WTC11 (cell line): ENCODE measurements around the gene SIK2. TPM values are rescaled to one million over a fixed set of nuclear protein-coding genes. Genes with fewer than 3 reads are reported as not detected.

Source experiments
- ATAC-seq: fragments of 200-7000 bp; cut with Tn5 transposase; 2 replicates; pipeline ENCODE4 v1.10.0; 2021; ENCODE audit warnings: mild to moderate bottlenecking, moderate library complexity
- CTCF ChIA-PET: fragments of 300-600 bp; sonication (Branson Sonifier 250); formaldehyde crosslinking; loops from one replicate; lab custom pipeline; 2021; ENCODE audit warnings: antibody characterized with exemption; lab: Charles Lee
- POLR2A ChIA-PET: fragments of 350-600 bp; sonication (Branson Sonifier 250); formaldehyde crosslinking; loops from one replicate; lab custom pipeline; 2021; ENCODE audit warnings: antibody characterized with exemption; lab: Charles Lee
- DNase-seq: peaks from one replicate; pipeline ENCODE4 v3.0.0; 2021; ENCODE audit warnings: low spot score
- H3K27ac Mint-ChIP-seq: 2 replicates; pipeline ENCODE4 v1.8.0; 2021; ENCODE audit warnings: mixed read lengths
- H3K27me3 Mint-ChIP-seq: 2 replicates; pipeline ENCODE4 v1.8.0; 2021; ENCODE audit warnings: low read depth, mild to moderate bottlenecking, moderate library complexity, mixed read lengths
- H3K36me3 Mint-ChIP-seq: 2 replicates; pipeline ENCODE4 v1.8.0; 2021; ENCODE audit warnings: mixed read lengths
- H3K4me1 Mint-ChIP-seq: 2 replicates; pipeline ENCODE4 v1.8.0; 2022; ENCODE audit warnings: mixed read lengths
- H3K4me3 Mint-ChIP-seq: 2 replicates; pipeline ENCODE4 v1.8.0; 2021; ENCODE audit warnings: mild to moderate bottlenecking, moderate library complexity, mixed read lengths
- H3K9me3 Mint-ChIP-seq: 2 replicates; pipeline ENCODE4 v1.8.0; 2021; ENCODE audit warnings: mixed read lengths
- CBFB ChIP-seq: sonication (generic); formaldehyde crosslinking; IDR thresholded peaks from 2 replicates; pipeline ENCODE4 v1.8.1; 2022; ENCODE audit warnings: mild to moderate bottlenecking, low read depth, missing genetic modification reagents
- ELF4 ChIP-seq: sonication (generic); formaldehyde crosslinking; IDR thresholded peaks from 2 replicates; pipeline ENCODE4 v1.8.1; 2022; ENCODE audit warnings: low read depth, mild to moderate bottlenecking, moderate library complexity, missing genetic modification reagents
- HMGA2 ChIP-seq: fragments of 250-450 bp; sonication (Bioruptor Pico); IDR thresholded peaks from 2 replicates; pipeline ENCODE4 v1.4.0; 2021; ENCODE audit warnings: mild to moderate bottlenecking, moderate library complexity
- NR1H2 ChIP-seq: sonication (generic); formaldehyde crosslinking; IDR thresholded peaks from 2 replicates; pipeline ENCODE4 v1.9.0; 2021; ENCODE audit warnings: mild to moderate bottlenecking, moderate library complexity, missing genetic modification reagents
- OVOL2 ChIP-seq: fragments of 250-450 bp; sonication (Bioruptor Pico); IDR thresholded peaks from 2 replicates; pipeline ENCODE4 v1.9.0; 2021; ENCODE audit warnings: mild to moderate bottlenecking, borderline replicate concordance
- SMAD4 ChIP-seq: sonication (generic); formaldehyde crosslinking; IDR thresholded peaks from 2 replicates; pipeline ENCODE4 v1.8.0; 2022; ENCODE audit warnings: mild to moderate bottlenecking, missing genetic modification reagents
- STAT6 ChIP-seq: sonication (generic); formaldehyde crosslinking; conservative IDR thresholded peaks from 2 replicates; pipeline ENCODE4 v1.8.1; 2023; ENCODE audit warnings: mild to moderate bottlenecking, low read depth, missing genetic modification reagents, moderate library complexity
- TCF7 ChIP-seq: sonication (generic); formaldehyde crosslinking; IDR thresholded peaks from 2 replicates; pipeline ENCODE4 v1.8.0; 2022; ENCODE audit warnings: mild to moderate bottlenecking, low read depth, missing genetic modification reagents, moderate library complexity
- TEAD4 ChIP-seq: sonication (generic); formaldehyde crosslinking; IDR thresholded peaks from 2 replicates; pipeline ENCODE4 v1.8.0; 2022; ENCODE audit warnings: mild to moderate bottlenecking, missing genetic modification reagents
- ZNF121 ChIP-seq: sonication (generic); formaldehyde crosslinking; IDR thresholded peaks from 2 replicates; pipeline ENCODE4 v1.8.0; 2023; ENCODE audit warnings: missing genetic modification reagents
- ZNF232 ChIP-seq: sonication (generic); formaldehyde crosslinking; IDR thresholded peaks from 2 replicates; pipeline ENCODE4 v1.8.0; 2022; ENCODE audit warnings: mild to moderate bottlenecking, missing genetic modification reagents
- ZNF317 ChIP-seq: sonication (generic); formaldehyde crosslinking; IDR thresholded peaks from 2 replicates; pipeline ENCODE4 v1.8.1; 2023; ENCODE audit warnings: low read depth, mild to moderate bottlenecking, moderate library complexity, missing genetic modification reagents, borderline replicate concordance
- ZNF396 ChIP-seq: fragments of 250-450 bp; sonication (Bioruptor Pico); IDR thresholded peaks from 2 replicates; pipeline ENCODE4 v1.8.0; 2021; ENCODE audit warnings: mild to moderate bottlenecking, moderate library complexity, borderline replicate concordance
- ZNF416 ChIP-seq: fragments of 250-450 bp; sonication (Bioruptor Pico); IDR thresholded peaks from 2 replicates; pipeline ENCODE4 v1.9.0; 2021; ENCODE audit warnings: mild to moderate bottlenecking, inconsistent platforms
- ZNF532 ChIP-seq: fragments of 250-450 bp; sonication (Bioruptor Pico); IDR thresholded peaks from 2 replicates; pipeline ENCODE4 v1.9.0; 2021; ENCODE audit warnings: mild to moderate bottlenecking, borderline replicate concordance
- total RNA-seq: library from RNA; stranded (reverse); gene quantifications from 3 replicates; pipeline ENCODE4 v1.2.3, GENCODE V29; 2021
- TF ChIP-seq, protein P1 (sequence below): fragments of 250-450 bp; sonication (Bioruptor Pico); IDR thresholded peaks from 2 replicates; pipeline ENCODE4 v1.8.0; 2021; ENCODE audit warnings: mild to moderate bottlenecking
- TF ChIP-seq, protein P2 (sequence below): sonication (generic); formaldehyde crosslinking; IDR thresholded peaks from 2 replicates; pipeline ENCODE4 v1.8.1; 2022; ENCODE audit warnings: mild to moderate bottlenecking, moderate library complexity, missing genetic modification reagents
- TF ChIP-seq, protein P3 (sequence below): sonication (generic); formaldehyde crosslinking; IDR thresholded peaks from 2 replicates; pipeline ENCODE4 v1.8.1; 2023; ENCODE audit warnings: mild to moderate bottlenecking, missing genetic modification reagents, borderline replicate concordance
- TF ChIP-seq, protein P4 (sequence below): fragments of 250-450 bp; sonication (Bioruptor Pico); IDR thresholded peaks from 2 replicates; pipeline ENCODE4 v1.9.0; 2021; ENCODE audit warnings: mild to moderate bottlenecking

The SIK2 gene
- total RNA-seq, 1 experiment from 2014 or later = 7.2 TPM

GRCh38 chr11:111652184-111652583, 49.9 kb downstream of the SIK2 start:
- Mint-ChIP-seq H3K27me3 (no peaks in the 10 kb centered on the region), H3K4me1 (peaks cover 12% of the 10 kb centered on the region), H3K36me3 (no peaks in the 10 kb centered on the region), H3K9me3 (peaks cover 3% of the 10 kb centered on the region; the same call in 1 of the 2 replicates), H3K4me3 (no peak overlapping the region), H3K27ac (no peak overlapping the region)
- ChIA-PET POLR2A (no interaction called here), CTCF (no interaction called here)
- TF ChIP-seq ZNF396 (CRISPR knock-in tag) = no peak
- no peak for TF ChIP-seq ELF4 (CRISPR knock-in tag)
- TF ChIP-seq OVOL2 (CRISPR knock-in tag) = no peak
- no peak for TF ChIP-seq CBFB (CRISPR knock-in tag)
- no peak for TF ChIP-seq TEAD4
- no peak for TF ChIP-seq ZNF121
- TF ChIP-seq, protein P1, sequence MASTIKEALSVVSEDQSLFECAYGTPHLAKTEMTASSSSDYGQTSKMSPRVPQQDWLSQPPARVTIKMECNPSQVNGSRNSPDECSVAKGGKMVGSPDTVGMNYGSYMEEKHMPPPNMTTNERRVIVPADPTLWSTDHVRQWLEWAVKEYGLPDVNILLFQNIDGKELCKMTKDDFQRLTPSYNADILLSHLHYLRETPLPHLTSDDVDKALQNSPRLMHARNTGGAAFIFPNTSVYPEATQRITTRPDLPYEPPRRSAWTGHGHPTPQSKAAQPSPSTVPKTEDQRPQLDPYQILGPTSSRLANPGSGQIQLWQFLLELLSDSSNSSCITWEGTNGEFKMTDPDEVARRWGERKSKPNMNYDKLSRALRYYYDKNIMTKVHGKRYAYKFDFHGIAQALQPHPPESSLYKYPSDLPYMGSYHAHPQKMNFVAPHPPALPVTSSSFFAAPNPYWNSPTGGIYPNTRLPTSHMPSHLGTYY (CRISPR knock-in tag) = no peak
- no peak for TF ChIP-seq TCF7 (CRISPR knock-in tag)
- TF ChIP-seq ZNF317 (CRISPR knock-in tag) = no peak
- TF ChIP-seq ZNF232 = no peak
- TF ChIP-seq, protein P2, sequence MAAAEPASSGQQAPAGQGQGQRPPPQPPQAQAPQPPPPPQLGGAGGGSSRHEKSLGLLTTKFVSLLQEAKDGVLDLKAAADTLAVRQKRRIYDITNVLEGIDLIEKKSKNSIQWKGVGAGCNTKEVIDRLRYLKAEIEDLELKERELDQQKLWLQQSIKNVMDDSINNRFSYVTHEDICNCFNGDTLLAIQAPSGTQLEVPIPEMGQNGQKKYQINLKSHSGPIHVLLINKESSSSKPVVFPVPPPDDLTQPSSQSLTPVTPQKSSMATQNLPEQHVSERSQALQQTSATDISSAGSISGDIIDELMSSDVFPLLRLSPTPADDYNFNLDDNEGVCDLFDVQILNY (CRISPR knock-in tag) = no peak
- no peak for TF ChIP-seq ZNF532 (CRISPR knock-in tag)
- TF ChIP-seq SMAD4 (CRISPR knock-in tag) = no peak
- no peak for TF ChIP-seq STAT6 (CRISPR knock-in tag)
- TF ChIP-seq HMGA2 (CRISPR knock-in tag) = no peak
- no peak for TF ChIP-seq NR1H2 (CRISPR knock-in tag)
- ATAC-seq (no peak), DNase-seq (no peak)

GRCh38 chr11:111654601-111655000, 52.4 kb downstream of the SIK2 start:
- no peak for DNase-seq
- peaks cover 4% of the 10 kb centered on the region; the same call in 1 of the 2 replicates for H3K9me3 Mint-ChIP-seq
- ChIA-PET CTCF (no interaction called here), POLR2A (no interaction called here)
- H3K27me3 Mint-ChIP-seq = no peaks in the 10 kb centered on the region
- no peaks in the 10 kb centered on the region for H3K36me3 Mint-ChIP-seq
- ATAC-seq = no peak
- no peak for TF ChIP-seq TEAD4
- TF ChIP-seq ZNF121 = no peak
- no peak for TF ChIP-seq ZNF416 (CRISPR knock-in tag)
- TF ChIP-seq, protein P3, sequence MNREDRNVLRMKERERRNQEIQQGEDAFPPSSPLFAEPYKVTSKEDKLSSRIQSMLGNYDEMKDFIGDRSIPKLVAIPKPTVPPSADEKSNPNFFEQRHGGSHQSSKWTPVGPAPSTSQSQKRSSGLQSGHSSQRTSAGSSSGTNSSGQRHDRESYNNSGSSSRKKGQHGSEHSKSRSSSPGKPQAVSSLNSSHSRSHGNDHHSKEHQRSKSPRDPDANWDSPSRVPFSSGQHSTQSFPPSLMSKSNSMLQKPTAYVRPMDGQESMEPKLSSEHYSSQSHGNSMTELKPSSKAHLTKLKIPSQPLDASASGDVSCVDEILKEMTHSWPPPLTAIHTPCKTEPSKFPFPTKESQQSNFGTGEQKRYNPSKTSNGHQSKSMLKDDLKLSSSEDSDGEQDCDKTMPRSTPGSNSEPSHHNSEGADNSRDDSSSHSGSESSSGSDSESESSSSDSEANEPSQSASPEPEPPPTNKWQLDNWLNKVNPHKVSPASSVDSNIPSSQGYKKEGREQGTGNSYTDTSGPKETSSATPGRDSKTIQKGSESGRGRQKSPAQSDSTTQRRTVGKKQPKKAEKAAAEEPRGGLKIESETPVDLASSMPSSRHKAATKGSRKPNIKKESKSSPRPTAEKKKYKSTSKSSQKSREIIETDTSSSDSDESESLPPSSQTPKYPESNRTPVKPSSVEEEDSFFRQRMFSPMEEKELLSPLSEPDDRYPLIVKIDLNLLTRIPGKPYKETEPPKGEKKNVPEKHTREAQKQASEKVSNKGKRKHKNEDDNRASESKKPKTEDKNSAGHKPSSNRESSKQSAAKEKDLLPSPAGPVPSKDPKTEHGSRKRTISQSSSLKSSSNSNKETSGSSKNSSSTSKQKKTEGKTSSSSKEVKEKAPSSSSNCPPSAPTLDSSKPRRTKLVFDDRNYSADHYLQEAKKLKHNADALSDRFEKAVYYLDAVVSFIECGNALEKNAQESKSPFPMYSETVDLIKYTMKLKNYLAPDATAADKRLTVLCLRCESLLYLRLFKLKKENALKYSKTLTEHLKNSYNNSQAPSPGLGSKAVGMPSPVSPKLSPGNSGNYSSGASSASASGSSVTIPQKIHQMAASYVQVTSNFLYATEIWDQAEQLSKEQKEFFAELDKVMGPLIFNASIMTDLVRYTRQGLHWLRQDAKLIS (CRISPR knock-in tag) = no peak
- TF ChIP-seq, protein P4, sequence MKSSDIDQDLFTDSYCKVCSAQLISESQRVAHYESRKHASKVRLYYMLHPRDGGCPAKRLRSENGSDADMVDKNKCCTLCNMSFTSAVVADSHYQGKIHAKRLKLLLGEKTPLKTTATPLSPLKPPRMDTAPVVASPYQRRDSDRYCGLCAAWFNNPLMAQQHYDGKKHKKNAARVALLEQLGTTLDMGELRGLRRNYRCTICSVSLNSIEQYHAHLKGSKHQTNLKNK (CRISPR knock-in tag) = no peak
- no peak overlapping the region for H3K4me3 Mint-ChIP-seq
- H3K27ac Mint-ChIP-seq = no peak overlapping the region
- peaks cover 23% of the 10 kb centered on the region for H3K4me1 Mint-ChIP-seq
